Urinary bladder (tissue), 2 donors: ENCODE data around the gene ERVK3-1. TPM values are rescaled to one million over a fixed set of nuclear protein-coding genes. Genes with fewer than 3 reads are reported as not detected.

Source experiments
- polyA plus RNA-seq: library from polyadenylated mRNA; stranded (reverse); fragments of 200-250 nt; gene quantifications from one replicate; pipeline ENCODE4 v1.2.3, GENCODE V29; 2013
- small RNA-seq: library from RNA; depleted of rRNA; stranded (forward); fragments of <200 nt; gene quantifications from one replicate; pipeline ENCODE3, GENCODE V24; 2014
- total RNA-seq: library from RNA; depleted of rRNA; stranded (reverse); fragments of >200 nt; gene quantifications from one replicate; pipeline ENCODE4 v1.2.3, GENCODE V29; 2014
- donor health status: healthy.

Gene ERVK3-1
- total and polyA plus RNA-seq, 2 donors, result 30.1 to 33.9 TPM

Small RNA genes within 50 kb of the gene (small RNA-seq; reads per million reads assigned to genes)
- gene MIR6806 (0.18 reads per million), gene RNA5SP473 (not detected)

Other genes with a start within 250 kb of the ERVK3-1 start
- gene ZNF135, start 246.1 kb upstream of the ERVK3-1 start, total RNA-seq, result 12.6 TPM
- 9.0 TPM for gene ZNF135, start 246.1 kb upstream of the ERVK3-1 start, polyA plus RNA-seq
- gene ZSCAN18, start 207.1 kb upstream of the ERVK3-1 start, total RNA-seq, result 73.1 TPM
- gene ZSCAN18, start 207.1 kb upstream of the ERVK3-1 start, polyA plus RNA-seq, result 98.2 TPM
- 19.6 TPM for gene ZNF329, start 154.6 kb upstream of the ERVK3-1 start, total RNA-seq
- gene ZNF329, start 154.6 kb upstream of the ERVK3-1 start, polyA plus RNA-seq, result 9.4 TPM
- 18.9 TPM for gene ZNF274, start 122.3 kb upstream of the ERVK3-1 start, total RNA-seq
- gene ZNF274, start 122.3 kb upstream of the ERVK3-1 start, polyA plus RNA-seq, result 32.1 TPM
- gene ZNF544, start 76.5 kb upstream of the ERVK3-1 start, total RNA-seq, result 51.4 TPM
- gene ZNF544, start 76.5 kb upstream of the ERVK3-1 start, polyA plus RNA-seq, result 23.6 TPM
- gene ZNF8, start 26.4 kb upstream of the ERVK3-1 start, total RNA-seq, result 7.8 TPM
- 1.8 TPM for gene ZNF8, start 26.4 kb upstream of the ERVK3-1 start, polyA plus RNA-seq
- 2.9 TPM for gene ZSCAN22, start 21.6 kb downstream of the ERVK3-1 start, total RNA-seq
- gene ZSCAN22, start 21.6 kb downstream of the ERVK3-1 start, polyA plus RNA-seq, result 1.6 TPM
- 0.69 TPM for gene A1BG, start 48.1 kb downstream of the ERVK3-1 start, total RNA-seq
- gene A1BG, start 48.1 kb downstream of the ERVK3-1 start, polyA plus RNA-seq, result 19.3 TPM
- gene ZNF497, start 57.4 kb downstream of the ERVK3-1 start, total RNA-seq, result 2.1 TPM
- gene ZNF497, start 57.4 kb downstream of the ERVK3-1 start, polyA plus RNA-seq, result 0.73 TPM
- 1.5 TPM for gene ZNF837, start 75.7 kb downstream of the ERVK3-1 start, total RNA-seq
- gene ZNF837, start 75.7 kb downstream of the ERVK3-1 start, polyA plus RNA-seq, result 1.6 TPM
- gene RPS5, start 81.9 kb downstream of the ERVK3-1 start, total RNA-seq, result 1,214 TPM
- 1,879 TPM for gene RPS5, start 81.9 kb downstream of the ERVK3-1 start, polyA plus RNA-seq
- gene RNF225, start 90.3 kb downstream of the ERVK3-1 start, total RNA-seq, result not detected
- gene RNF225, start 90.3 kb downstream of the ERVK3-1 start, polyA plus RNA-seq, result 0.11 TPM
- gene ZNF584, start 103.3 kb downstream of the ERVK3-1 start, total RNA-seq, result 13.6 TPM
- 18.5 TPM for gene ZNF584, start 103.3 kb downstream of the ERVK3-1 start, polyA plus RNA-seq
- 11.9 TPM for gene ZNF132, start 134.8 kb downstream of the ERVK3-1 start, total RNA-seq
- gene ZNF132, start 134.8 kb downstream of the ERVK3-1 start, polyA plus RNA-seq, result 2.3 TPM
- 6.6 TPM for gene ZNF324B, start 146.2 kb downstream of the ERVK3-1 start, total RNA-seq
- gene ZNF324B, start 146.2 kb downstream of the ERVK3-1 start, polyA plus RNA-seq, result 5.4 TPM
- gene ZNF324, start 161.7 kb downstream of the ERVK3-1 start, total RNA-seq, result 9.5 TPM
- 8.6 TPM for gene ZNF324, start 161.7 kb downstream of the ERVK3-1 start, polyA plus RNA-seq
- 6.0 TPM for gene ZNF446, start 171.0 kb downstream of the ERVK3-1 start, total RNA-seq
- gene ZNF446, start 171.0 kb downstream of the ERVK3-1 start, polyA plus RNA-seq, result 16.2 TPM
- gene SLC27A5, start 206.6 kb downstream of the ERVK3-1 start, total RNA-seq, result 3.5 TPM
- 16.8 TPM for gene SLC27A5, start 206.6 kb downstream of the ERVK3-1 start, polyA plus RNA-seq
- gene ZBTB45, start 214.4 kb downstream of the ERVK3-1 start, total RNA-seq, result 3.3 TPM
- gene ZBTB45, start 214.4 kb downstream of the ERVK3-1 start, polyA plus RNA-seq, result 18.4 TPM
- 177 TPM for gene TRIM28, start 238.7 kb downstream of the ERVK3-1 start, total RNA-seq
- 282 TPM for gene TRIM28, start 238.7 kb downstream of the ERVK3-1 start, polyA plus RNA-seq
- 38.4 TPM for gene CHMP2A, start 249.7 kb downstream of the ERVK3-1 start, total RNA-seq
- 212 TPM for gene CHMP2A, start 249.7 kb downstream of the ERVK3-1 start, polyA plus RNA-seq